ENCODE results near the gene ADAMTS9. TPM values are rescaled to one million over a fixed set of nuclear protein-coding genes. Genes with fewer than 3 reads are reported as not detected.

ADAMTS9 gene
- total and polyA plus RNA-seq, 5 experiments from 2014 or later, result not detected

DNA sequence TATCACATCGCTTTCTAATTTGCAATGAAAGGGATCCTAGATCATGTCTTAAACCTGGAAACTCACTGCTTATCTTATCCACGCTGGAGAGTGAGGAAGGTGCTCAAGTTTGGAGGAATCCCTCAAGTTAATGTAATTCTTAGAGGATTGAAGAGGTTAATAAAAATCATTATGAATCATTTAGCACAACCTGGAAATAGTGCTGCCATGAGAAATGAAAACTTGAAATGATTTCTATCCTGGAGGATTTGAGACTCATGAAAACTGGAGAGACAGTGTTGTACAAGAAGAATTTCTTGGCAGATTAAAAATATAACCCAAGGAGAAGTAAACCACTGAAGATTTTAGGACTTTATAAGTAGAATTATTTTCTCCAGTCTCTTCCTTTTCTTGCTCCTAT lies 125.9 kb downstream of the ADAMTS9 start:
- Mint-ChIP-seq H3K27me3 (peaks cover 0 to 12% (median 4%) of the 10 kb centered on the region in 5 donors), H3K4me3 (no peak overlapping the region), H3K9me3 (peaks cover 0 to 2% (median 0%) of the 10 kb centered on the region in 9 donors), H3K4me1 (no peaks in the 10 kb centered on the region), H3K36me3 (no peaks in the 10 kb centered on the region), H3K27ac (no peak overlapping the region)
- ATAC-seq (no peak), DNase-seq (no peak)
- POLR2A ChIA-PET, result no interaction called here

DNA sequence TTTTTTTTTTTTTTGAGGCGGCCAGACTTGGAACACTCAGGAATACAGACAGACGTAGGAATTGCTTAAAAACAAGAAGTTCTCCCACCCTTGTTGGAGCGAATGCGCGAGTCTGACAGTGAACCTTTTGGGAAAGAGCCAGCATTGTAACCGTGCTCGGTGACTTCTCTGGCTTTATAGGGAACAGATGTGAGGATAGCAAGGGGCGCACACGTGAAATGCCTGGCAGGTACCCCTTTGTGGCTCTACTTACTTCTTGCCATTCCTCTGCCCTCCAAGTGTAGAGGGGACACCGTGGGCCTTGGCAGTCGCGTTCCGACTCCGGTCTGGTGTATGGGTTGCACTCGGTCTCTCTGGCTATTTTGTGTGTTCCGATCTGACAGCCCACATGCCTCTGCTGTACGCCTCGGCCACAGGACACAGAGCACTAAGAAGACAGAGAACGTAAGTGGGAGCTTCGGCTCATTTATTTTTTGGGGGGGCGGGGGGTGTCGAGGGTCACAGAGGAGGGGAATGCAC lies 126.4 kb downstream of the ADAMTS9 start:
- Mint-ChIP-seq H3K4me1 (no peaks in the 10 kb centered on the region), H3K27me3 (peaks cover 0 to 16% (median 4%) of the 10 kb centered on the region in 5 donors), H3K27ac (no peak overlapping the region), H3K4me3 (no peak overlapping the region), H3K9me3 (peaks cover 0 to 5% (median 0%) of the 10 kb centered on the region in 9 donors), H3K36me3 (no peaks in the 10 kb centered on the region)
- POLR2A ChIA-PET, result no interaction called here
- ATAC-seq (no peak), DNase-seq (no peak)

DNA sequence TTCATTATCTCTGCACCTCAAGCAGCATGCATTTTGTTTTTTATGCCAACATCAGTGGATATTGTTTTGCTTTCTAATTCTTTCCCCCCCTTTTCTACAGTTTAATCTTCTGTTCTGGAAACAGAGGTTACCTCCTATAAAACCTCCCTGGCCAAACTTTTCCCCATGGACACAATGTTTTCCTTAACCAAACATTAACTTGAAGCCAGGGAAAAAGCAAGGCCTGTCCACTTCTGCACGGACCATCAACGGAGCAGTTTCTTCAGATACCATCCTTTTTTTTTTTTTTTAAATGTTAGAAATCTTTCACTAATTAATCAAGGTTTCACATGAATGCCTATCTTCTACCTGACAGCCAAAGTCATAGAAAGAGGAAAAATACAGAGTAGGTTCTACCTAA lies 127.0 kb downstream of the ADAMTS9 start:
- Mint-ChIP-seq H3K36me3 (no peaks in the 10 kb centered on the region), H3K27me3 (peaks cover 0 to 16% (median 4%) of the 10 kb centered on the region in 5 donors), H3K9me3 (peaks cover 0 to 5% (median 0%) of the 10 kb centered on the region in 9 donors), H3K4me3 (no peak overlapping the region), H3K4me1 (no peaks in the 10 kb centered on the region), H3K27ac (no peak overlapping the region)
- POLR2A ChIA-PET, result no interaction called here
- no peak for ATAC-seq
- no peak for DNase-seq

DNA sequence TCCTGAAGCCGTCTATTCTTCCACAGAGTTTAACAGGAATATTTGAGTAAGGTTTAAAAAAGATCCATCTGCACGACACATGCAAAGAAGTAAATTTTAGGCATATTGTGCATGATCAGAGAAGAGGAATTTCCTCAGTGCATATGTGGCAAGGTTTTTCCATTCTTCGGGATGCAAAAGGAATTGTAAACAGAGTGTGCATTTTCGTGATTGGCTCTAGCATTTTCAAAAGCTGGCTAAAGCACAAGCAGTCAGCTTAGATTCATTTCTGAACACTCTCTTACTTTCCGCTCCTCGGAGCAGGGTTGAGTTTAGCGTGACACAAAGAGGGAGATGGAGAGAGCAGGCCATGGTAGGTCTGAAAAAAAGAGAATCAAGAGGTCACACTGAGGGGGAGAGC lies 128.2 kb downstream of the ADAMTS9 start:
- POLR2A ChIA-PET, result no interaction called here
- H3K36me3 Mint-ChIP-seq, result no peaks in the 10 kb centered on the region
- ATAC-seq (no peak), DNase-seq (no peak)
- H3K27me3 Mint-ChIP-seq, result peaks cover 3 to 24% (median 7%) of the 10 kb centered on the region in 5 donors
- H3K4me1 Mint-ChIP-seq, result no peaks in the 10 kb centered on the region
- H3K4me3 Mint-ChIP-seq, result no peak overlapping the region
- no peak overlapping the region for H3K27ac Mint-ChIP-seq
- H3K9me3 Mint-ChIP-seq, result peaks cover 0 to 5% (median 0%) of the 10 kb centered on the region in 9 donors

DNA sequence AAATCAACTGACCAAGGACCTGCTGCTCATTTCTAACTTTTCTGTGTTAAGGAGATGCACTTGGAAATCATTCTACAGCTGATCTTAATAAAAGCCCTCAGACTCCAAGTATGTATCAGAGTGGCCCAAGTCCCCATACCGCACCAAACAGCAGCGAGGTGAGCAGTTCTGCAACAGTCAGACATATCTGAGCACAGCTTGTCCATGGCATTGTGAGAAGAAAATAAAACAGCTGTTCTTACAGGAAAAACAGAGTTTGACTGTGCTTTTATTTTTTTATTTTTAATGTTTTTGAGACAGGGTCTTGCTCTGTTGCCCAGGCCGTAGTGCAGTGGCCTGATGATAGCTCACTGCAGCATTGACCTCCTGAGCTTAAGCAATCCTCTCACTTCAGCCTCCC lies 131.8 kb downstream of the ADAMTS9 start:
- DNase-seq, result no peak
- Mint-ChIP-seq H3K36me3 (no peaks in the 10 kb centered on the region), H3K4me3 (no peak overlapping the region), H3K27me3 (peaks cover 3 to 26% (median 7%) of the 10 kb centered on the region in 5 donors), H3K9me3 (peaks cover 0 to 5% (median 0%) of the 10 kb centered on the region in 9 donors), H3K4me1 (no peaks in the 10 kb centered on the region), H3K27ac (no peak overlapping the region)
- no peak for ATAC-seq
- POLR2A ChIA-PET, result no interaction called here

DNA sequence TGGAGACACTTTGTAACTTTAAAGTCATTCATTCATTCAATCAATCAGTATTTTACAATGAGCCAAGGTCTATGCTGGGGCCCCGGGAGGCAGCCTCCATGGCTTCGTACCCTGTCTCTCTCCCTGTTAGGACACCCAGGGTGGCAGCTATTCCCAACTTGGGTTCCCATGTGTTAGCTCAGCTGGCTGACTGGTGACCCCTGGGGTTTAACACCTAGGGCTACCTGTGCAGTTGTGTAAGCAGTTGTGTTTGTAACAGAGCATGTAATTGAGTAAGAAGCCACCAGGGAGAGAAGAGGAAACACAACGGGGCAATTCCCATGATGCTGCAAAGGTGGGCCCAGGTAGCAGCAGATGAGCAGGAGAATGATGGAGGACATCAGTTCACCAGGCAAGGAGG lies 132.4 kb downstream of the ADAMTS9 start:
- ATAC-seq (no peak), DNase-seq (no peak)
- H3K36me3 Mint-ChIP-seq, result no peaks in the 10 kb centered on the region
- peaks cover 0 to 5% (median 0%) of the 10 kb centered on the region in 9 donors for H3K9me3 Mint-ChIP-seq
- no peaks in the 10 kb centered on the region for H3K4me1 Mint-ChIP-seq
- H3K27me3 Mint-ChIP-seq, result peaks cover 3 to 26% (median 7%) of the 10 kb centered on the region in 5 donors
- peak overlapping the region in 1 of 10 donors; percentile 6 for H3K27ac Mint-ChIP-seq
- POLR2A ChIA-PET, result no interaction called here
- H3K4me3 Mint-ChIP-seq, result no peak overlapping the region

DNA sequence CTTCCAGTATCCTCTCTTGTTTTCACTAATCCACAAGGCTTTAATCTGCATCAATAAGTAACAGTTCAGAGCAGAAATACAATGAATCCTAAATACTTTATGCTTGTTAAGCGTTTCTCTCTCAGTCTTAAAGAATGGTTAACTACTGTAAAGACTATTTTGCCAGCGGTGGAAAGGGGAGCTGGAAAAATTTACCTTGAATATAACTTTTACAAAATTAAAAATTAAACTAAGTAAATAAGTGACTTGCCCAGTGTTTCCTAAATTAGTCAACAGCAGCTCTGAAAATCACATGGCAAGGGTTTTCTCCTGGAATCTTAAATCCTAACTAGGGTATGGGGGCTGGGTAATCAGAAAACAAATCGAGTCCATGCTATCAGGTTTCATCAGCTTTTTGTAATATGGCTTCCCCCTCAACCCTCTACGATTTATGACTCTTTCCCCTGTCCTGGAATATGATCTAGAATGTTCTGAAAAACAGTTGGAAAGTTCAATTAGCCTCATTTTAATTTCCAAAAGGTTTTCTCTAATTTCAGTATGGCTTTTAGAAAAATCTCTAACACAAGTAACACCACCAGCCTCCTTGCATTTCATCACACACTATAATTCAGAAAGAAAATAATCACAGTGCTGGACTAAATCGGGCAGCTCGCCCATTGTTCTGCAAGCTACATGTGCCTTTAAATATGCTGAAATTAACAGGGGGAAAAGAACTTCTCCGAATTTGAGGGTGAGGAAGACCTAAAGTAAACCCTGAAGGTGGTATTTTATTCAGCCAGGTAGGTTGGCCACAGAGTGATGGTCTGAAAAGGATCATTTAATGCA lies 133.5 kb downstream of the ADAMTS9 start:
- POLR2A ChIA-PET, result no interaction called here
- peaks cover 3 to 26% (median 6%) of the 10 kb centered on the region in 5 donors for H3K27me3 Mint-ChIP-seq
- H3K9me3 Mint-ChIP-seq, result peaks cover 0 to 5% (median 0%) of the 10 kb centered on the region in 9 donors
- H3K4me3 Mint-ChIP-seq, result no peak overlapping the region
- ATAC-seq, result no peak
- H3K27ac Mint-ChIP-seq, result no peak overlapping the region
- no peaks in the 10 kb centered on the region for H3K4me1 Mint-ChIP-seq
- DNase-seq, result no peak
- H3K36me3 Mint-ChIP-seq, result no peaks in the 10 kb centered on the region

DNA sequence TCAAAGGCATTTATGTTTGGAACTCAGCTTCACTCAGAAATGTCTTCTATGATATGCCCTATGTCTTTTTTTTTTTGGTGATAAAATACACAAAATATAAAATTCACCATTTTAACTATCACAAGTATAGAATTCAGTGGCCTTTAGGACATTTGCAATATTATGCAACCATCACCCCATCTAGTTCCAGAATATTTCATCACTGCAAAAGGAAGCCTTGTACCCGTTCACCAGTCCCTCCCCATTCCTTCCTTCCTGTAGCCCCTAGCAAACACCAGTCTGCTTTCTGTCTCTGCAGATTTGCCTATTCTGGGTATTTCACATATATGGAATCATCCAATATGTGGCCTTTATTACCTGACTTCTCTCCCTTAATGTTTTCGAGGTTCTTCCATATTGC lies 134.8 kb downstream of the ADAMTS9 start:
- POLR2A ChIA-PET, result no interaction called here
- DNase-seq, result no peak
- no peak overlapping the region for H3K27ac Mint-ChIP-seq
- peaks cover 0 to 5% (median 0%) of the 10 kb centered on the region in 9 donors for H3K9me3 Mint-ChIP-seq
- H3K4me3 Mint-ChIP-seq, result no peak overlapping the region
- no peaks in the 10 kb centered on the region for H3K4me1 Mint-ChIP-seq
- no peak for ATAC-seq
- H3K27me3 Mint-ChIP-seq, result peaks cover 3 to 21% (median 5%) of the 10 kb centered on the region in 5 donors
- no peaks in the 10 kb centered on the region for H3K36me3 Mint-ChIP-seq

DNA sequence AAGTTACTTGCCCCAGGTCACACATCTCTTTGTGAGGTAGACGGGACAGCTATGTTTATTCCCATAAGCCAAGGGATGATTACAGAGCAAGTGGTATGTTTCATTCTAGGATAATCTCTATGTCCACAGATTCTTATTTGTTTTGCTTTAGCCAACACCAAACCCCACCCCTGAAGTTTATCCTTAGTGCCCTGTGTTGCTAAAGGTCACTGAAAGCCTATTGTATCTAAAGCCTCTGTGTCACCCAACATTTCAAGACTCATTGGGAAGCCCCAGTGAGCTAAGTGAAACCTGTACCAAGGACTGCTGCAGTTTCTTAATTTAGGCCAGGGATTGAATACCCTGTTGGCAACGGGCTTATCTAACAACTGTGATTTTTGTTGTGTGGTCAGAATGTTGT lies 135.6 kb downstream of the ADAMTS9 start:
- POLR2A ChIA-PET, result interaction anchor here (0.6 kb wide), 1 partner anchor 1767 kb away, joined by 3 read pairs; no protein-coding TSS in a partner anchor
- Mint-ChIP-seq H3K27me3 (peaks cover 3 to 21% (median 5%) of the 10 kb centered on the region in 5 donors), H3K4me1 (no peaks in the 10 kb centered on the region)

DNA sequence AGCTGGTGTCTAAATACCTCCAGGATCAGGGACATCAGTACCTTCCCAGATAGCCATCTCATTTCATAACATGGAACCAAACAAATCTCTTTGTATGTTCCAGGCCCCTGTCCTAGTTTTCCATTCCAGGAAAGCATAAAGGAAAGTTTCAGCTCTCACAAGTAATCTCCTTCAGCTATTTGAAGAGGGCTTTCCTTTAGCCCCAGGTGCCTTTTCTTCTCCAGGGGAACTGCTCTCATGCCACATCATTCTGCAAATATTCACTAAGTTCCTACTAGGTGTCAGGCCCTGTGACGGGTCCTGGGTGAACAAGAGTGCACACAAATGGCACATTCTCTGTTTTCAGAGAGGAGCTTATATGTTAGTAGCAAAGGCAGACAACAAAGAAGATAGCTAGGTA lies 136.1 kb downstream of the ADAMTS9 start:
- Mint-ChIP-seq H3K27me3 (peaks cover under 1 to 21% (median 5%) of the 10 kb centered on the region in 5 donors), H3K27ac (peak overlapping the region in 1 of 10 donors; percentile 35), H3K4me3 (no peak overlapping the region), H3K36me3 (no peaks in the 10 kb centered on the region), H3K9me3 (peaks cover 0 to 4% (median 0%) of the 10 kb centered on the region in 9 donors), H3K4me1 (no peaks in the 10 kb centered on the region)
- POLR2A ChIA-PET, result interaction anchor here (0.6 kb wide), 1 partner anchor 1768 kb away, joined by 3 read pairs; no protein-coding TSS in a partner anchor
- no peak for DNase-seq
- no peak for ATAC-seq

More for the DNA sequence above, 135.6 kb downstream of the ADAMTS9 start:
- no peak for DNase-seq
- Mint-ChIP-seq H3K4me3 (no peak overlapping the region), H3K36me3 (no peaks in the 10 kb centered on the region), H3K9me3 (peaks cover 0 to 8% (median 0%) of the 10 kb centered on the region in 9 donors), H3K27ac (no peak overlapping the region)
- no peak for ATAC-seq

DNA sequence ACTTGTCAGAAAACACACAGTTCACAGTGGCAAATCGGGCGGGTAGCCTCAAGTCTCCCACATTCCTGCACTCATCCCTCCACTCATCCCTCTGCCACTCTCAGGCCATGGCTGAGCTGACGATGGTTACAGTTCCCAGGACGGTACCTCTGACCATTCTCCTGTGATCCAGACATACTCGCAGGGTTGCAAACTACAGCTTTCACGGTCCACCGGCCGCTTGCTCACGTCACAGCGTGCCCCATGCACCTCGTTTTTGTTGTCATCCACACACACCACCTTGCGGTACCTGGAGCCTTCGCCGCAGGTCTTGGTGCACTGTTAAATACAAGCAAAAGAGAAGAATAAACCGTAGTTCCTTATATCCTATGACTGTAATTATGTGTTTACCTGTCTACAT lies 137.1 kb downstream of the ADAMTS9 start:
- H3K4me3 Mint-ChIP-seq, result no peak overlapping the region
- DNase-seq (no peak), ATAC-seq (no peak)
- peaks cover 0 to 19% (median 5%) of the 10 kb centered on the region in 5 donors for H3K27me3 Mint-ChIP-seq
- H3K36me3 Mint-ChIP-seq, result no peaks in the 10 kb centered on the region
- POLR2A ChIA-PET, result no interaction called here
- H3K9me3 Mint-ChIP-seq, result peaks cover 0 to 3% (median 0%) of the 10 kb centered on the region in 9 donors
- H3K27ac Mint-ChIP-seq, result no peak overlapping the region
- H3K4me1 Mint-ChIP-seq, result no peaks in the 10 kb centered on the region

DNA sequence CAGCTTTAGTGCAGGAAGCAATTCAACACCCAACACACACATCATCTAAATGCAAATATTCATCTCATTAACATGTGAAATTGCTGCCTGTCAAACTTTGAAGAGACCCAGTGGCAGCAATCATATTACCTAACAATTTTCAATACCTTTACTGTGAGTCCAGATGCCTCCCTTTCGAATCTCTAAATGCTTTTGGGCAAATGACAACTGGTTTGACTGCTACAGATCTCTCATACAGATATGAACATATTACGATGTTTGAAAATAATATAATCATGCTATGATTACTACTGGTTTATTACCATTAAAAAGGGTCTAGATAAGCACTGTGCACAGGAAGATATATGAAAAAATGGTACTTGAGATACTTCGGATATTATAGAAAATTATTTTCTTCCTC lies 137.9 kb downstream of the ADAMTS9 start:
- Mint-ChIP-seq H3K4me1 (no peaks in the 10 kb centered on the region), H3K9me3 (peaks cover 0 to 6% (median 0%) of the 10 kb centered on the region in 9 donors), H3K36me3 (no peaks in the 10 kb centered on the region), H3K27ac (no peak overlapping the region), H3K27me3 (peaks cover 0 to 10% (median 1%) of the 10 kb centered on the region in 5 donors), H3K4me3 (no peak overlapping the region)
- POLR2A ChIA-PET, result no interaction called here
- DNase-seq, result no peak
- ATAC-seq, result no peak

DNA sequence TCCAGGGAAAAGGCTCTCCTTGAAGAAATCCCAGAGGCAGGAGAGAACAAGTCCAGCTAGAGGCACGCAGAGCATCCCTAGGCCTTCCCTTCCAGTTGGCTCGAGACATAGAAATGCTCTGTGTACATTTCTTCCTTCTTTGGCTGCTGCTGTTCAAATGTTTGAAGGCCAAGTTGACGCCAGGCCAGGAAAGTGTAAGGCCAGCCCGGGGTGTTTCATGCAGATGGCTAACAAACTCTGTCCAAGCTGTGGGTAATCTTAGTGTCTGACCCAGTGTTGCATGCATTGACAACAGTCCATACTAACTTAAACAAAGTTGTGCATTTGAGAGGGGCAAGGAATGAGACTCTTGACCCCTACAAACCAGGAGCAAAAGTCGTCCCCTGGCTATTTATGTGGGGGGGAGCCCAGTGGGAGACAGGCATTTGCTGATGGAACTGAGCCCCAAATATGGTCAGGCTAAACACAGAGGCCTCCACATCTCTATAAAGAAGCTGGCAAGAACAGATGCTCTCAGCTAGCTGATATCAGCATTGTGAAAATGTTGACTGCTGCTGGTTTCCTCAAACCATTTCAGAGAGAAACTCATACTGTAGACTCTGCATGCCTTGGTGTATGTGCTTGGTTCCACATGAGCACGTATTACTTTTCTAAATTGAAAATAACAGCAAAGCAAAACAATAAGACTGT lies 139.5 kb downstream of the ADAMTS9 start:
- H3K36me3 Mint-ChIP-seq, result no peaks in the 10 kb centered on the region
- H3K27me3 Mint-ChIP-seq, result peaks cover 0 to 8% (median 0%) of the 10 kb centered on the region in 5 donors
- DNase-seq (no peak), ATAC-seq (no peak)
- peaks cover 0 to 8% (median 0%) of the 10 kb centered on the region in 9 donors for H3K9me3 Mint-ChIP-seq
- H3K4me3 Mint-ChIP-seq, result no peak overlapping the region
- POLR2A ChIA-PET, result no interaction called here
- no peak overlapping the region for H3K27ac Mint-ChIP-seq
- H3K4me1 Mint-ChIP-seq, result no peaks in the 10 kb centered on the region

All from naive thymus-derived CD8-positive, alpha-beta T cell (primary cell).